Measurements from ENCODE around the gene ZEB1.
A peak's percentile ranks its signal among the peaks of the same experiment; 100 is the strongest.

Gene ZEB1

GRCh38 chr10:31318854-31319601 is at the start of gene ZEB1:
ZEB1 (plus strand) TSS chr10:31319216; CDS start chr10:31319235, 19 bp downstream.
- DNase-seq (ENCODE audit: low spot score) = peak; percentile 99

GRCh38 chr10:31270954-31271353 is 48.1 kb upstream of the ZEB1 start:
- DNase-seq (ENCODE audit: low spot score) = no peak

- no peak for DNase-seq (ENCODE audit: low spot score)
Measured at GRCh38 chr10:31272841-31273240, 46.2 kb upstream of the ZEB1 start.

- no peak for DNase-seq (ENCODE audit: low spot score)
Measured at GRCh38 chr10:31273789-31274188, 45.2 kb upstream of the ZEB1 start.

- DNase-seq (ENCODE audit: low spot score) = no peak
Measured at GRCh38 chr10:31274310-31274709, 44.7 kb upstream of the ZEB1 start.

GRCh38 chr10:31278279-31278941 is 40.6 kb upstream of the ZEB1 start:
- DNase-seq (ENCODE audit: low spot score) = no peak

- DNase-seq (ENCODE audit: low spot score) = no peak
Measured at GRCh38 chr10:31280972-31281371, 38.0 kb upstream of the ZEB1 start.

GRCh38 chr10:31288001-31288400 is 31.0 kb upstream of the ZEB1 start:
- DNase-seq (ENCODE audit: low spot score) = no peak

GRCh38 chr10:31288962-31289361 is 30.1 kb upstream of the ZEB1 start:
- no peak for DNase-seq (ENCODE audit: low spot score)

GRCh38 chr10:31290386-31290785 is 28.6 kb upstream of the ZEB1 start:
- no peak for DNase-seq (ENCODE audit: low spot score)

- no peak for DNase-seq (ENCODE audit: low spot score)
Measured at GRCh38 chr10:31291123-31291522, 27.9 kb upstream of the ZEB1 start.

- DNase-seq (ENCODE audit: low spot score) = no peak
Measured at GRCh38 chr10:31294558-31294957, 24.5 kb upstream of the ZEB1 start.

GRCh38 chr10:31296754-31297153 is 22.3 kb upstream of the ZEB1 start:
- DNase-seq (ENCODE audit: low spot score) = no peak

GRCh38 chr10:31299119-31299518 is 19.9 kb upstream of the ZEB1 start:
- DNase-seq (ENCODE audit: low spot score) = no peak

- no peak for DNase-seq (ENCODE audit: low spot score)
Measured at GRCh38 chr10:31303212-31303611, 15.8 kb upstream of the ZEB1 start.

GRCh38 chr10:31304291-31304970 is 14.6 kb upstream of the ZEB1 start:
- no peak for DNase-seq (ENCODE audit: low spot score)

- DNase-seq (ENCODE audit: low spot score) = no peak
Measured at GRCh38 chr10:31313396-31313795, 5.6 kb upstream of the ZEB1 start.

- DNase-seq (ENCODE audit: low spot score) = no peak
Measured at GRCh38 chr10:31314256-31315150, 4.5 kb upstream of the ZEB1 start.

GRCh38 chr10:31315453-31315852 is 3.6 kb upstream of the ZEB1 start:
- peak; percentile 100 for DNase-seq (ENCODE audit: low spot score)

- peak; percentile 93 for DNase-seq (ENCODE audit: low spot score)
Measured at GRCh38 chr10:31317171-31317570, 1.8 kb upstream of the ZEB1 start.

- peak; percentile 99 for DNase-seq (ENCODE audit: low spot score)
Measured at GRCh38 chr10:31317652-31318381, 1.2 kb upstream of the ZEB1 start.
